Stomach smooth muscle (tissue), 2 donors: ENCODE data around the gene LBH.
"Not testable (repeated sequence)": the region's sequence is repeated elsewhere in the genome, so short reads cannot be mapped to it uniquely, and the experiment has no call there.

Experiments used
- H3K27ac ChIP-seq: one replicate; pipeline ENCODE4 v1.7.0; 2013; ENCODE audit warnings: mild to moderate bottlenecking, low read length, inconsistent platforms
- H3K27me3 ChIP-seq, 2 donors: one replicate each; pipeline ENCODE4 v1.7.0; 2013; ENCODE audit warnings: low read length in 2 of 2; ENCODE audit not compliant: insufficient read depth in 2 of 2, control insufficient read depth in 1 of 2
- H3K36me3 ChIP-seq, 2 donors: one replicate each; pipeline ENCODE4 v1.7.0; 2013; ENCODE audit warnings: low read length in 2 of 2; ENCODE audit not compliant: control insufficient read depth in 2 of 2, insufficient read depth in 2 of 2
- H3K4me1 ChIP-seq: one replicate; pipeline ENCODE4 v1.7.0; 2013; ENCODE audit warnings: low read length; ENCODE audit not compliant: control insufficient read depth, insufficient read depth
- H3K4me3 ChIP-seq, 2 donors: one replicate each; pipeline ENCODE4 v1.7.0; 2013; ENCODE audit warnings: low read length in 2 of 2
- H3K9ac ChIP-seq, 2 donors: one replicate each; pipeline ENCODE4 v1.7.0; 2013; ENCODE audit warnings: low read length in 2 of 2, mild to moderate bottlenecking in 1 of 2
- H3K9me3 ChIP-seq, 2 donors: one replicate each; pipeline ENCODE4 v1.7.0; 2013; ENCODE audit warnings: low read length in 2 of 2; ENCODE audit not compliant: control insufficient read depth in 2 of 2
- donor health status: healthy.
- donor health status: Pancreatic carcinoma.

The LBH gene

GRCh38 chr2:30268296-30268871 lies 37.0 kb downstream of the LBH start:
- Histone ChIP-seq H3K27me3 (no peaks in the 10 kb centered on the region), H3K4me3 (no peak overlapping the region), H3K4me1 (peaks cover 2% of the 10 kb centered on the region), H3K36me3 (no peaks in the 10 kb centered on the region), H3K9me3 (no peaks in the 10 kb centered on the region), H3K9ac (no peak overlapping the region), H3K27ac (no peak overlapping the region)

- not testable (repeated sequence) for H3K36me3 ChIP-seq, H3K9me3 ChIP-seq, H3K9ac ChIP-seq, H3K4me1 ChIP-seq, H3K4me3 ChIP-seq, H3K27ac ChIP-seq, H3K27me3 ChIP-seq
Measured at GRCh38 chr2:30269114-30269770, 37.9 kb downstream of the LBH start.

GRCh38 chr2:30269771-30270145 lies 38.4 kb downstream of the LBH start:
- H3K9ac ChIP-seq, result no peak overlapping the region
- H3K27me3 ChIP-seq, result no peaks in the 10 kb centered on the region
- no peaks in the 10 kb centered on the region for H3K36me3 ChIP-seq
- H3K4me3 ChIP-seq, result no peak overlapping the region
- H3K9me3 ChIP-seq, result no peaks in the 10 kb centered on the region
- H3K4me1 ChIP-seq, result peaks cover 2% of the 10 kb centered on the region
- H3K27ac ChIP-seq, result no peak overlapping the region

- no peak overlapping the region for H3K4me3 ChIP-seq
- H3K27ac ChIP-seq, result no peak overlapping the region
- H3K9ac ChIP-seq, result no peak overlapping the region
- no peaks in the 10 kb centered on the region for H3K27me3 ChIP-seq
- H3K4me1 ChIP-seq, result peaks cover 2% of the 10 kb centered on the region
- H3K36me3 ChIP-seq, result no peaks in the 10 kb centered on the region
- no peaks in the 10 kb centered on the region for H3K9me3 ChIP-seq
Measured at GRCh38 chr2:30270166-30270565, 38.8 kb downstream of the LBH start.

GRCh38 chr2:30271301-30271700 lies 40.0 kb downstream of the LBH start:
- H3K27ac ChIP-seq, result no peak overlapping the region
- no peaks in the 10 kb centered on the region for H3K36me3 ChIP-seq
- peaks cover 2% of the 10 kb centered on the region for H3K4me1 ChIP-seq
- H3K9me3 ChIP-seq, result no peaks in the 10 kb centered on the region
- H3K4me3 ChIP-seq, result no peak overlapping the region
- no peaks in the 10 kb centered on the region for H3K27me3 ChIP-seq
- no peak overlapping the region for H3K9ac ChIP-seq

GRCh38 chr2:30272286-30272685 lies 41.0 kb downstream of the LBH start:
- H3K9ac ChIP-seq, result no peak overlapping the region
- peaks cover 2% of the 10 kb centered on the region for H3K4me1 ChIP-seq

GRCh38 chr2:30272761-30273573 lies 41.6 kb downstream of the LBH start:
- peaks cover 2% of the 10 kb centered on the region for H3K4me1 ChIP-seq
- H3K4me3 ChIP-seq, result no peak overlapping the region
- no peak overlapping the region for H3K27ac ChIP-seq
- H3K36me3 ChIP-seq, result no peaks in the 10 kb centered on the region
- no peak overlapping the region for H3K9ac ChIP-seq
- H3K9me3 ChIP-seq, result no peaks in the 10 kb centered on the region
- H3K27me3 ChIP-seq, result no peaks in the 10 kb centered on the region

More at GRCh38 chr2:30272286-30272685, 41.0 kb downstream of the LBH start:
- Histone ChIP-seq H3K27me3 (no peaks in the 10 kb centered on the region), H3K4me3 (no peak overlapping the region), H3K36me3 (no peaks in the 10 kb centered on the region), H3K27ac (no peak overlapping the region), H3K9me3 (no peaks in the 10 kb centered on the region)

GRCh38 chr2:30273574-30273929 lies 42.2 kb downstream of the LBH start:
- H3K27me3 ChIP-seq, result no peaks in the 10 kb centered on the region
- no peaks in the 10 kb centered on the region for H3K9me3 ChIP-seq
- H3K9ac ChIP-seq, result no peak overlapping the region
- no peaks in the 10 kb centered on the region for H3K36me3 ChIP-seq
- no peak overlapping the region for H3K4me3 ChIP-seq
- peaks cover 2% of the 10 kb centered on the region for H3K4me1 ChIP-seq
- H3K27ac ChIP-seq, result no peak overlapping the region

GRCh38 chr2:30275256-30275655 lies 43.9 kb downstream of the LBH start:
- H3K36me3 ChIP-seq, result no peaks in the 10 kb centered on the region
- H3K4me1 ChIP-seq, result peaks cover 2% of the 10 kb centered on the region
- H3K4me3 ChIP-seq, result no peak overlapping the region
- no peaks in the 10 kb centered on the region for H3K9me3 ChIP-seq
- H3K27ac ChIP-seq, result no peak overlapping the region
- no peaks in the 10 kb centered on the region for H3K27me3 ChIP-seq
- no peak overlapping the region for H3K9ac ChIP-seq

GRCh38 chr2:30276455-30276911 lies 45.1 kb downstream of the LBH start:
- peaks cover 2% of the 10 kb centered on the region for H3K4me1 ChIP-seq
- H3K4me3 ChIP-seq, result no peak overlapping the region
- no peaks in the 10 kb centered on the region for H3K36me3 ChIP-seq
- no peaks in the 10 kb centered on the region for H3K9me3 ChIP-seq
- H3K27me3 ChIP-seq, result no peaks in the 10 kb centered on the region
- H3K27ac ChIP-seq, result no peak overlapping the region
- H3K9ac ChIP-seq, result no peak overlapping the region

- Histone ChIP-seq H3K36me3 (no peaks in the 10 kb centered on the region), H3K9ac (no peak overlapping the region), H3K9me3 (no peaks in the 10 kb centered on the region), H3K27ac (no peak overlapping the region), H3K4me1 (peaks cover 2% of the 10 kb centered on the region), H3K27me3 (no peaks in the 10 kb centered on the region), H3K4me3 (no peak overlapping the region)
Measured at GRCh38 chr2:30277582-30277981, 46.2 kb downstream of the LBH start.
